ENCODE results near the gene RTBDN. TPM values are rescaled to one million over a fixed set of nuclear protein-coding genes. Genes with fewer than 3 reads are reported as not detected.

Gene RTBDN
- total and polyA plus RNA-seq, 2 of the 8 experiments (the other 6 are each of a cell fraction or from before 2014, with no cell fraction given): 4.0 to 4.8 TPM

GRCh38 chr19:12799742-12800465 lies 34.5 kb downstream of the RTBDN start (continued):
- TF ChIP-seq CHD7 (IDR thresholded peaks at IDR 0.05; ENCODE audit: insufficient replicate concordance, low read length) (no peak), NRF1 (IDR thresholded peaks at IDR 0.05; ENCODE audit: low read depth, low read length) (no peak), EZH2 (IDR thresholded peaks at IDR 0.05; ENCODE audit: low read depth, low read length, severe bottlenecking) (no peak), KDM1A (IDR thresholded peaks at IDR 0.05; ENCODE audit: borderline replicate concordance, low read length) (no peak), EP300 (IDR thresholded peaks at IDR 0.05; ENCODE audit: borderline replicate concordance in 1 of 2, low read depth in 2 of 2, low read length in 2 of 2) (no peak), USF2 (IDR thresholded peaks at IDR 0.05; ENCODE audit: low read length) (no peak), BCL11A (IDR thresholded peaks at IDR 0.05; ENCODE audit: low read depth in 2 of 2, low read length in 2 of 2) (no peak), SRF (IDR thresholded peaks at IDR 0.05; ENCODE audit: low read depth, low read length) (no peak)

Data from H1 (cell line).